Inferior parietal cortex (tissue), 1 donor: Measurements from ENCODE around the gene DDX20.
"Not testable (repeated sequence)": the region's sequence is repeated elsewhere in the genome, so short reads cannot be mapped to it uniquely, and the experiment has no call there.

Source experiments
- DNase-seq: peaks from one replicate; pipeline ENCODE4 v3.0.0-alpha.2; 2016; ENCODE audit errors: extremely low spot score

The DDX20 gene

DNA sequence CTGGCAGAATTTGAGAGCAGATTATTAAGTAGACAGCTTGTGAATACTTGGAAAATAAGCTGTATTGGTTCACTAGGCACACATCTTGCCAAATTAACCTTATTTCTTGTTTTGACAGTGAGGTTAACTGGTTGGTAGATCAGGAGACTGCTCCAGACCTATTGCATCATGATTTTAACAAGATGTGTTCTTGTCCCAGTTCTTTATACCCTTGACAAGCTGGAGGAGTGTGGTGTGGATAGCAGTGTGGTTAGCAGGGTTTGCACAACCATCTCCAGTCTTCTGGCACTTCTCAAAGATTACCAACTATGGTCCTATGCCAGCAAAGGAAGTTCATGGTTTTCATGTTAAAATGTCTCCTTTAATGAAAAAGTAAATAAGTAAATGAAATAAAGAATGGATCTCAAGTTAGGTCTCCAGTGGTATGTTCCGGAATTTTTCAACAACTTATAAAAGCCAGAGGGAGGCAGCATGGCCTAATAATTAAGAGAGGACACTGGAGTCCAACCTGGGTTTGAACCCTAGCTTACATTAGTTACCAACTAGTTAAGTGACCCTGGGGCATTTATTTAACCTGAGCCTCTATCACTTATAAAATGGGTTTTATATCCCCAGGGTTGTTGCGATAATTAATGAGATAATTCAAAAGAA, 34.1 kb downstream of the DDX20 start:
- no peak for DNase-seq

DNA sequence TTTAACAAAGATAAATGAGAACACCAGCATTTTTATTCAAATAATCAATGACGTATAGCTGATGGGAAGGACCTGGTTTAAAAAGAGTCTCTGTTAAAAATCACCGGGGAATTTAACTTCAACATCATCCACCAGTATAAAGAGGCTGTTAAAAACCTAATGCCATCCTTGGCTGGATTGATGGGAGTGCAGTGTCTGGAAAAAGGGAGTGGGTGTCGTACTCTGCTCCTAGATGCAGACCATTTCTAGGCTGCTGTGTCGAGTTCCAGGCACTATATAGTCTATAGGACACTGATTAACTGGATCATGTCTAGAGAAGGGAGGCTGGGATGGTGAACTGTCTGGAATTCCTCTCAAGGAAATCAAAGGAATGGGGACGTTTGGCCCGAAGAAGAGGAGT, 36.1 kb downstream of the DDX20 start:
- DNase-seq = no peak

DNA sequence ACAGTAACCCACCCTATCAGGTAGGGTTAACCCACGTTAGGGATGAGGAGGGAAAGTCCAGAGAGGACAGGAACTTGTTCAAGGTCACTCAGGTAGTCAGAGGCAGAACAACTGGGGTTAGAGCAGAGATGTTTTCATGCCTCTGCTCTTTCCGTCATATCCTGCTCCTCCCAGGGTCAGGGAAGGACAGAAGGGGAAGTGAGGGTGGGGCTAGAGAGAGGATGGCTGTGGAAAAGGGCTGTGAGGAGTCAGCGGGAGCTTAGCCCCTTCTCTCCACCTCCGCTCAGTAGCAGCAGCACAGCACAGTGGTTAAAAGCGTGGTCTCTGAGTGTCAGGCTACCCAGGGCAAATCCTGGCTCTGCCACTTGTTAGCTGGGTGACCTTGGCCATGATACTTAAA, 36.5 kb downstream of the DDX20 start:
- DNase-seq = no peak

DNA sequence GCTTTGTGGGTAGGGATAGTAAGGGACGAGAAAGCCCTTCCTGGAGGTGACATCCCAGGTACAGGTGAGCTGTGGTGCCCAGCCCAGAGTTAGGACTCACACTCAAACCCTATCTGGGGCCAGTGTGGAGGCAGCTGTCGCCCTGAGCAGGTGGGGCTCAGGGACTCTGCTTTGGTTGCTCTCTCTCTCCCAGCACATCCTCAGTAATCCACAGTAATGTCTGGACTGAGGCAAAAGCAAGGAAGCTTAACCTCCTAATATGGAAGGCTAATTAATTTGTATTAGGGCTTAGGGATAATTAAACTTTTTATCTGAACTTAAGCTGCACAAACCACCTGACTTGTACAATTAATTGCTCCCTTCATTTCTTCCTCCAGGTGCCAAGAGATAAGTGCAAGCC, 38.2 kb downstream of the DDX20 start:
- no peak for DNase-seq

DNA sequence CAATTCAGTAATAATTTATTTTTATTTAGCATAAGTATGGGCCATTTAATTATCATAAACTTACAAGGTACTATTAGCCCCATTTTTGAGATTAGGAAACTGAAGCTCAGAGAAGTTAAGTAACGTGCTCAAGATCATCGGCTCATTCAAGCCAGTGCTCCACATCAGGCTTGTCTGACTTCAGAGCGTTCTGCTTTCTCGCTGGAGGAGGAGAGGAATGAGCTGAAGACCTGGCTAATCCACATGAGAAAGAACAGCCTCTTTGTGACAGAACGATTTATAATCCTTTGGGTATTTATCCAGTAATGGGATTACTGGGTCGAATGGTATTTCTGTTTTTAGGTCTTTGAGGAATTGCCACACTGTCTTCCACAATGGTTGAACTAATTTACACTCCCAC, 39.7 kb downstream of the DDX20 start:
- no peak for DNase-seq

DNA sequence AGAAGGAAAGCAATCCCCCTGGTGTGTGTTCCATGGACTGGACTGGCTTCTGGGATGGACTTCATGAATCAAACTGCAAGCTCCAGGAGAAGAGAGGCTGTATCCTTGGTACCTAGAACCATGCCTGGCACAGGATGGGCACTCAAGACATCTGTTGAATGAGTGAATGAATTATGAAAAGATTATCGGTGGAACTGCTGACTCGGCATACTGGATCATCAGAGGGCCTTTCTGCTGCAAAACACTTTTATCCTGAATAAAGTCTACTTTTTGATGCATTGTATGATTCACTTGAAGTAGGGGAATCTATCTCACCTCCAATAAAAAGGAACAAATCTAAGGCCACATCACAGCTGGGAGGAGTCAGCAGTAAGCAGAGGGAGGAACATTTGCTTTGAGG, 42.9 kb downstream of the DDX20 start:
- DNase-seq = no peak

GRCh38 chr1:111799722-111800121, 44.0 kb downstream of the DDX20 start:
- DNase-seq = not testable (repeated sequence)

DNA sequence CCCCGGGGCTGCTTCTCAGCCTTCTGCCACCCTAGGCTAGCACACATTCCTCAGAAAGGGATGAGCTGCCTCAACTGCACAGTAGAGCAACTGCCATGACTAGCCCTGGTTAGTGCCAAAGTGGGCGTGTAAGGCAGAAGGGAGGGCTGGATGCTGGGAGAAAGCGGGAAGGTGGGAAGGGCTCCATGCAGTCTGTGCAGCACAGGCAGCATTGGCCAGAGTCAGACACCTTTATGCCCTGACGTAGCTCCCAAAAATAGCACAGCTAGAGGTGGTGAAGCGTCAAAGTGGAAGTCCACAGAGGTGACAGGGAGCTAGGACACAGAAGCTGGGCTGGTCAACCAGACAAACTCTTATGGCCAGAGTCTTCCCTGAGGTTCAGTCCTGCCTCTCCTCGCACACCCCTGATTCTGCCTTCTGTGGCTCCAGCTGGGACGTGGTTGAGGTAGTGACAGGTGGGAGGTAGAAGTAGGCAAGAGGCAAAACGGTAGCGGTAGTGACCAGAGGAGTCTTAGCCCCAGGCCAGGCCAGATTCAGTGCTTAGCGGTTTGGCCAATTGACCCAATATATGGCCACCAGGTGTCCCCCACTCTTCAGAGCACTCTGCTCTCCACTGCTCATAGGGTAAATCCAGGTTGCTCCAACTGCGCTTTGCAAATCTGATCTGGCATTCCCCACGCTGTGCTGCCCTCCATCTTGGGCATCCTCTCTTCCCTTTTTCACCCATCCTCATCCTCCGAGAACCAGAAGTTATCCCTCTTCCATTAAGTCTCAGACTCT, 45.6 kb downstream of the DDX20 start:
- DNase-seq = no peak

DNA sequence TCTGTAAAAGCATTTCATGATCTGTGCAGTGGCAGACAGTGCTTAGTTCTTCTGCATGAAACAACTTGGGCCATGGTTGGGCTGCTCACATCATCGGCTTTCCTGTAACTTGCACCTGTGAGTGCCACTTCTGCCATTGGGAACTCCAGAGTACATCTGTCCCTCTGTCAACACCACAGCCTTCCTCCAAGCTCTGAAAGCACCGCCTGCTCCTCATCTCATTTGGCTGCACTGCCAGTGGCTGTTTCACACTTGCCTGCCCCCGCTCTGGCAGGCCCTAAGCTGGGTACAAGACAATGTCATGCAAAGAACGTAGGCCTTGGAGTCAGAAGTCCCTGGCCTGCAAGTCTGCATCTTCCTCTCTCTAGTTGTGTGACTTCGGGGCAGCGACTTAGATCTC, 46.4 kb downstream of the DDX20 start:
- DNase-seq = no peak

DNA sequence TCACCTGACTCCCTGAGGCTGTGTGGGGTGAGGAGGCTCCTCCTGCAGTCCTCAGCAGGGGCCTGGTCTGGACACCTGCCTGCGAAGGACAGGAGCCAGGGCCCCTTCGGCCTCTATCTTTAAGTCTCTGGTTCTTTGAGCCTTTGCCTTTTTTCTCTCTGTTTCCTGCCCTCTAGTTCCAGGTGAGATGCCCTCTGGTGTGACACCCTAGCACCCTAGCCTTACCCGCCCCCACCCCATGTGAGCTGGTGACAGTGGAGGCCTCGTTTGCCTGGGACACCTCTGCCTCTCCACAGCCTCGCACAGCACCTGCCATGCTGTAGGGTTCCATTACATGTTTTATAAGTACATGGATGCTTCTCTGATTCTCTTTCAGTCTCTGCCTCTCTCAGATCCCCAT, 47.3 kb downstream of the DDX20 start:
- no peak for DNase-seq

DNA sequence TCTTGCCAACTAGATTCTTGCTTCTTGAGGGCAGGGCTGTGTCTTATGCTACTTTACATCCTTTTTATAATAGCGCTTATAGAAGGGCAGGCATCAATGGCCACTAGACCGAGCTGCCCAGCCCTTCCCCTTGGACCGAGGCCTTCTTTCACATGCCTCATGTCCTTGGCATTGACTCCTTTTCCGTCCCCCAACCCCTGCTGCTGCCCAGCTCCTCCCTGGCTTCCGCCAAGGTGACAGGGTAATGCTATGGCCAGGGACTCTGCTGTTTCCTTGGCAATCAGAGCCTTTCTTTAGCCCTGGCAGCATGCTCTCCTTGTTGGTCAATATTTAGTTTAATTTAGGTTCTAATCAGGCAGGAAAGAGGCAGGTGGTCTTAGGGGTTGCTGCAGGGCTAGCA, 48.2 kb downstream of the DDX20 start:
- DNase-seq = no peak

- DNase-seq = no peak
Observed at GRCh38 chr1:111804776-111805175, 49.1 kb downstream of the DDX20 start.

- no peak for DNase-seq
Observed at GRCh38 chr1:111805251-111805650, 49.5 kb downstream of the DDX20 start.

- DNase-seq = no peak
Observed at GRCh38 chr1:111811891-111812290, 56.2 kb downstream of the DDX20 start.

- no peak for DNase-seq
Observed at GRCh38 chr1:111812306-111812705, 56.6 kb downstream of the DDX20 start.

DNA sequence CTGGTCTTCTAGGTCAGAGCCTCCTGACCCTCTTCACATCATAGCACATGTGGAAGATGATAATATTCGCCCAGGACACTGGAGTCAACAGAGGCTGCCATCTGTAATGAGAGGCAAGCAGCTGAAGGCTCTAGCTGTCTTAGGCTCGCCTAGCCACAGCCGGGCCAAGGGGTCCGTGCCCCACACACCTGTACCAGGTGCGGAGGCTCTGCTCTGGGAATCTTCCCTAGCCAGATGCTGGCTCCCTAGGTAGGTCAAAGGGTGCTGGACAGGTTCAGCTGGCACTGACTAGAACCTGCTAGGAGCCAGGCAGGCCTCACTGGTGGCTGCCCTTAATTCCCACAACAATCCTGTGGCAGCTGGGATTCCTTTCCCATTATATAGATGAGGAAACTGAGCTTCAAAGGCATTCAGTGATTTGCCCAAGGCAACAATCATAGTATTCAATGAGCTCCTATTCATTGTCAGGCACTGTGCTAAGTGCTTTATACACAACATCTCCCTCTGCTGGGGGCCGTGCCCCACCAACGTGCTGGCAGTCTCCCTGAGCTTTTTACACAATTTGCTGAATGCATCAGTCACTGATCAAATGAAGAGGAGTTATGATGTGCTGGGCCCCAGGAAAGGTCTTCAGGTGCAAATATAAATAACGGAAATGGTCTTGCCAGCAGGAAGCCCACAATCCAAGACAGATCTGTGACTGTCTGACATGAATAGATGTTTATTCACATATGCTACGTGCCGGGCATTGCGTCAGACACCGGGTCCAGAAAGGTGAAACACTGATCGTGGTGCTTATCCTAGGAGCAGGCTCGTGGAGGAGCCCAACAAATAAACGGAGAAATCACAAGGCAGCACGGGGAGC, 58.0 kb downstream of the DDX20 start:
- DNase-seq = no peak

DNA sequence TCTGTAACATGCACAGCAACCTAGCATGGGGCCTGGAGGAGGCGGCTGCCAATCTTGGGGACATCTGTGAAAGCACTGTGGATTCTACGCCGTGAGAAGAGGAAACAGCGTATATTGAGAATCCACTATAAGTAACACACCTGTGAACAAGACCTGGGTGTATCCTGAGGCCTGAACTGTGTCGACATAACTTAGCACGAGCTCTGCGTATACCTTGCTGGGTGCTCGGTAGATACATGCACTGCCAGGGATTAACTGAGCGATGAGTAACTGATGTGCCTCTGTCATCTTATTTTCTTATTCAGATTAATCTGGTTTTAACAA, 58.6 kb downstream of the DDX20 start:
- no peak for DNase-seq

- DNase-seq = no peak
Observed at GRCh38 chr1:111814642-111815041, 58.9 kb downstream of the DDX20 start.
